ENCODE results near the gene CLCN4.

Gene CLCN4

DNA sequence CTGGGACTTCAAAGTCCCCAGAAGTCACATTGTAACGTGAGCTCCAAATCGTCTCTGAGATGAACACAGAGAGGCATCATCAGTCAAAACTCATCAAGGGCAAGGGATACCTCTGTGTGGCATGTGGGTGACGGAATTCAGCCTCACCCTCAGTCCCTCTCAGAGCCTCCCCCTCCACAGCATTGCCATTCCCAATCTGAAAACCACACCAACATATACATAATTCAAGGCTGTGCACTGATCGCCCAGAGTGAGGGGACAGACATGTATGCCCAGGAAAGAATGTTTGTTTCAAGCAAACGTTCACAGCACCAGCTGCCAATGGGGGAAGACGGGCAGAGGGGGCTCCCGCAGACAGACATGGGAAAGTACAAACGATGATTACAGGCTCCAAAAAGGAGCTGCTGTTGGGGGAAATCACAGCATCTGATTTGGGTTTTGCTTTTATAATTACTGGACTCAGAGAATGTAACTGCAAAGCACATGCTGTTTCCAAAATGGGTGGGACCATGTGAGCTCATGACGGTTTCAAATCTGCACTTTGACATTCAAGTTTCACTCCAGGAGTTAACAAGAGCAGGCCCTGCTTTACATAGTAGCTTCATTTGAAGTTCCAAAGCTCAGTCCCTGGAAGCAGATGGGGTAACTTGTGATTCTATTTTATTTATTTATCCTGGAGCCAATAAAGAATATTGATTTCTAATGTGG, 88.3 kb downstream of the CLCN4 start:
- no peak for DNase-seq (ENCODE audit: low spot score)

DNA sequence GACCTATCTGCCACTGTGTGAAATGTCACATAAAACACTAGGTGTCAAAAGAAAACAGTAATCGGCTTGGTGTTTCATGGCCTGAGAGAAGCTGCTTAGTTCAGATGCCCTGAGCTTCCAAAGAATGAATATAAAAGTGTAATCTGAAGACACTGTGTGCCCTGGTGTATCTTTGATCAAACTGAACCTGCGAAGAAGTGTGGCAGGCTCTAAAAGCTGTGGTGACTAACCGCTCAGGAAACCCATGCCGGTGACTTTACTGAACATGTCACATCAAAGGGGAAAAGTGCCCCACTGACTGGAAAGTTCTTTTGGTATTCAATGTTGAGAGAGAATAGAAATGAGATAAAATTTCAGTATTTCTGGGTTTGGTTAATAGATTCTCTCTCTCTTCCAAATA, 89.1 kb downstream of the CLCN4 start:
- DNase-seq (ENCODE audit: low spot score): no peak

DNA sequence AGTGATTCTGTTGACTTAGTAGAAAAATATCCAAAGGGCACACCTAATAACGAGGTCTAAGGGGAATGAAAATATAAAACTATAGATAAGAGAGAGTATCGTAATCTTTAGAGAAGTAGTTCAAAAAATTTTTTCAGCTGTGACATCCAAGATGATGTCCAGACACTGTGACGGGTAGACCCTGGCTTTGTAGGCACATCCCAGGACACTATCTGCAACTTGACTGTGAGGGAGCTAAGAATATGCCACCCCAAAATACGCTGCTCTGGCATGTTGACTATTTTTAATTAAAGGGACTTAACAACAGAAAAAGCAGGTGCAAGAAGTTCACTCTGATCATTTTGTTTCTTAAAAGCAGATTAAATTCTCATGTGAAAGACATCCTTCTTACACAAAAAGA, 89.5 kb downstream of the CLCN4 start:
- DNase-seq (ENCODE audit: low spot score): no peak

DNA sequence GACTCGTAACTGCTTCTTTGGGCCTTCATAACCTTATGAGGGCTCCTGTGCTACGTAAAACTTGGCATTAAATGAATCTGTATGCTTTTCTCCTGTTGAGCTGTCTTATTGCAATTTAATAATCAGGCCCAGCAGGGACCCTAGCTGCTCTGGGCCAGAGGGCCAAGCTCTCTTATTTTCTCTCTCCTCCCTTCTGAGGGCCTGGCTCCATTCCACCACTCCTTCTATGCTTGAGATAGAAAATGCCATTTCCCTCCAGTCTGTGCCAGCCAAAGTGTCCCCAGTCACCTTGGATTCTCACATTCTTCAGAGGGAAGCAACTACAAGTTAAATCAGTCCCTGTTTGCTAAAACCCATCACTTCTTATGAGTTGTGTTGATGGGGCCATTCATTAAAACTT, 90.1 kb downstream of the CLCN4 start:
- no peak for DNase-seq (ENCODE audit: low spot score)

DNA sequence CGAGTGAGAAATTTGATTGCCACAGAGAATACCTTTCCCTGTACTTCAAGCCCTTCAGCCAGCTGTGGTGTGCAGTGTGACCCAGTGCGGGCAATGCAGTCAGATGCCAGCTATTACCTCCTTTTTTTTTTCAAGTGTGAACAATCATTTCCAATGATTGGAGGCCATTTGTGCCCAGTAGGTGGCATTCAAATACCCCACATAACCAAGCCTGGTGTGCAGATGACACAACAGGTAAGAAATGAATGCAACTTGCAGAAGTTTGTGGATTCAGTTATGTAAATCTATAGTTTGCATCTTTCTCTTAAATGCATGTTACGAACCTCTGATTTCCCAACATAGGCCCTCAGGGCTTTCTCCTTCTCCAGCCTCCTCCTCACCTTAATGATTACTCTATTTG, 98.0 kb downstream of the CLCN4 start:
- DNase-seq (ENCODE audit: low spot score): no peak

DNA sequence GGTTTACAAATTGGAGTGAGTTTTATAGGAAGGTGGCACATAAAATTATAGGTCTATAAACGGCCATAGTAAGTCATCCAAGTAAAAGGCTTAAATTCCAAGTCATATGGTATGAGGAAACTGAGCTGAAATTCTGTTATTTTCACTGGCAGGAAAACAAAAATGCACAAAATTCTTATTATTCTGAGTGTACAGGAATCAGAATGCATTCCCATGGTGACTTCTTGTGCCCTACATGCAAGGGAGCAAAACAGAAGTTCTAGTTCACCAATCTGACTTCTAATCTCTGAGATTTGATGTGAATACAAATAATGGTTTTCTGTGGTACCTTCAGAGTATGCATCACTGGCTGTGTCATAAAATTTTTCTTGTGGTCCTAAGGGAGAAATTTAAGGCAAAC, 102.9 kb downstream of the CLCN4 start:
- DNase-seq (ENCODE audit: low spot score): no peak

DNA sequence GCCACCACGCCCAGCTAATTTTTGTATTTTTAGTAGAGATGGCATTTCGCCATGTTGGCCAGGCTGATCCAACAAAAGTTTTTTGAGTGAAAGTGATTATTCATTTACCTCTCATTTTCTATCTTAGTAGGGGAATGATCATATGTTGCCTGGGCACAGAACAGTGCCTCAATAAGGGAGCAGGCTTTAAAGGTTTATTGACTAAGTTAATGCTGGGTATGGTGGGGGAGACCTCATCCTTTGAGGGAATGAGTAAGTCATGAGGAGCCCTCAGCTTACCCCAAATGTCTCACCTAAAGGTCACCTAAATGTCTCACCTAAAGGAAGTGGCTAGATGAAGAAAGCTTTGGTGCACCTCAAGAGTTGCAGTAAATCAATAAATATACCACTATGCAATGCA, 109.0 kb downstream of the CLCN4 start:
- no peak for DNase-seq (ENCODE audit: low spot score)

DNA sequence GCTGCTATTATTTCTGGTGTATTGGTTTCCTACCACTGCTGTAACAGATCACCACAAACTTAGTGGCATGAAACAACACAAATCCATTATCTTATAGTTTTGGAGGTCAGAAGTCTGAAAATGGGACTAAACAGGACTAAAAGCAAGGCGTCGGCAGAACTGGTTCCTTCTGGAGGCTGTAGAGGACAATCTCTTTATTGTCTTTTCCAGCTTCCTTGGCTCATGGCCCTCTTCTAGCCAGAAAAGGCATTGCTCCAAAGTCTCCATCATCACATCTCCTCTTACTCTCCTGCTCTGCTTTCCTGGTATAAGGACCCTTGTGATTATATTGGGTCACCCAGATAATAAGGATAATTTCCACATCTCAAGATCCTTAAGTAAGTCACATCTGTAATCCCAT, 121.9 kb downstream of the CLCN4 start:
- no peak for DNase-seq (ENCODE audit: low spot score)

DNA sequence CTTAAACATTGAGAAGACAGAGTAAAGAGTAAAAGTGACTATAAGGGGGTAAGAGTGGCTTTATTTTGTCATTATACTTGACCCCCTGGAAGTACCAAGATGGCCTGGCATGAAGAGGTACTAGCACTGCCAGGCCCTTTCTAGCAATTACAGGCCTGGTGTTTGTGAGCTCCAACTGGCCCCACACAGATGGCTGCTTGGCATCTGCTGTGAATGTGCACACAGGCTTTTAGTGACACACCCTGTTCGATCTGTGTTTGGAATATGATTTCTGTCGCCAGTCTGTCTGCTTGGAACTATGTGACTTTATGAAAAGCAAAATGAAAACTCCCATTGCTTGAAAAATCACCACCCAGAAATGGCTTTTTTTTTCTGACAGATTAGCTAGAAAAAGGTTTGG, 123.3 kb downstream of the CLCN4 start:
- DNase-seq (ENCODE audit: low spot score): no peak

DNA sequence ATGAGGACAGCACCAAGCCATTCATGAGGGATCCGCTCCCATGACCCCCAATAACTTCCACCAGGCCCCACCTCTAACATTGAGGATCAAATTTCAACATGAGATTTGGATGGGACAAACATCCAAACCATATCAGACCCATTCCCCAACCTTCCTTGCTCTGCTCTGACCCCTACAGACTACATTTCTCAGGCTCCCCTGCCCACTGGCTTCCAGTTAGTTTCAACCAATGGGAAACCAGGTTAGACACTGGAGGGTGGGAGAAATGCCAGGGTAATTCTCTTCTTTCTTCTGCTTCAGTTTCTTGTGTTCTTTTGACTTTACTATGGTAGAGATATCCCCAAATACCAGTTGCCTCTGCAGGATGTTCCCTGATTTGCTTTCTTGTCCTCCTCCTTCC, 125.7 kb downstream of the CLCN4 start:
- no peak for DNase-seq (ENCODE audit: low spot score)

DNA sequence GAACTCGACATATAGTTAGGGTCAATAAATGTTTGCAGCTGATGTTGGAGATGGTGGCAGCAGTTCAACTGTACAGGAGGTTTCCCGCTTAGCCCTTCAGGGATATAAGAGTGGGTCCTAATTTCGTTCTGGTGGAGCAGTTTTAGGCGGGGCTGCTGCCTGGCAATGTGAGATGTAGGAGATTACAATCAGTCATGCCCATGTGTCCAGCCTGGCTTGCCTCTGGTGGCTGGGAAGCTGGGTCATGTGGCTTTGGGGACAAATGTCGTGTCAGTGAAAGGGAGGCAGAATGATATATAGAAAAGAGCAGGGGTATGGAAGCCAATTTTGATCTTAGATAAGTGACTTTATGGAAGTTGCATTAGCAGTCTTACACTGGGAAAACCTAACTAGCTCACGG, 129.4 kb downstream of the CLCN4 start:
- no peak for DNase-seq (ENCODE audit: low spot score)

Data from D341Med (cell line).